ENCODE data around the gene NKAPL.

- TF ChIP-seq CTCF (IDR thresholded peaks at IDR 0.05) (no peak), EP300 (IDR thresholded peaks at IDR 0.05) (no peak), POLR2A (IDR thresholded peaks at IDR 0.05) (no peak), POLR2AphosphoS5 (IDR thresholded peaks at IDR 0.05) (no peak)
Observed at GRCh38 chr6:28263922-28264321, 4.8 kb downstream of the NKAPL start.
